Superior temporal gyrus (tissue), 1 donor: ENCODE data around the gene CNKSR3.
"Not testable (repeated sequence)": the region's sequence is repeated elsewhere in the genome, so short reads cannot be mapped to it uniquely, and the experiment has no call there.

Experiments used
- DNase-seq: peaks from one replicate; pipeline ENCODE4 v3.0.0-alpha.2; 2016; ENCODE audit errors: extremely low spot score

CNKSR3 gene

GRCh38 chr6:154510144-154510905 lies at the start of gene CNKSR3:
CNKSR3 (minus strand) TSS chr6:154510685; CDS start chr6:154510114, 571 bp downstream.
- peak; percentile 72 for DNase-seq

GRCh38 chr6:154558984-154559383 lies 48.5 kb upstream of the CNKSR3 start:
- DNase-seq: no peak

DNA sequence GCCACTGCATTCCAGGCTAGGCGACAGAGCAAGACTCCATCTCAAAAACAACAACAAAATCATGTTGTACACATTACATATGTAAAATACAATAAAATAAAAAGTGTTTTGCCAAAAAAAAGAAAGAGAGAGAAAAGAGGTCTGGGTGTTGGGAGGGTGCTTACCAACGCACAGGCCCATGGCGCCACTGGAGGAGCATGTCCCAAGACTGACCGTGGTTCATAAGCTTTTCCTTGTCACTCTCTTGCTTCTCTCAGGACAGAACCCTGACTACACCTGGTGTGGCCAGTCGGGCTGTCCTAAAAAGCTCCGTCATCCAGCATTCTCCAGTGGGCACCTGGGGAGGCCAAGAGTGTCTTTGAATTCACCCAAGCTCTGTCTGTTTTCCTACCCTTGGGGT lies 48.0 kb upstream of the CNKSR3 start:
- no peak for DNase-seq

DNA sequence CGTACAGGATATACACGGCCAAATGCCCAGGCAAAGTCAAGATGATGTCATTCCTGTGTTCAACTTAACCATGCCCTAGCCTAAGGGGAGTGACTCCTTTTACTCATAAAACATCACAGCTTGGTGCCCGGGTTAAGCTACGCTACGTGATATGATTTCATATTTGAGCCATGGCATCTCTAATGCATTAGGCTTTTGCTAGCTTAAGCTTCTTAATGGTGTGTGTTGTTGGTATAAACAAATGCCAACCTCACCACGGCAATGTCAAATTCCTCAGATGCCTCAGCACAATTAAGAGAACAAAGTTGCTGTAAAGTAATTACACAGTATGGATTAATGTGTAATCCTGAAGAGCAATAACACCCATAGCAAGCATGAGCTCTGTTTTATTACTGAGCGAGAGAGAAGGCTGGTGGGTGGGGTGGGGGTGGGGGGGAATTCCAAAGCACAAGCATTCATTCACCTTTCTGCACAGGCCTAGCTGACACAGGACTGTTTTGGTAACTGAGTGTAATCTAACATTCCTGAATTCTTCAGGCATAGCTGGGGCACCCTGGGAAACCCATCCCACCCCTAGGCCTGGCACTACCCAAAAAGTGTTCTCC lies 44.7 kb upstream of the CNKSR3 start:
- no peak for DNase-seq

DNA sequence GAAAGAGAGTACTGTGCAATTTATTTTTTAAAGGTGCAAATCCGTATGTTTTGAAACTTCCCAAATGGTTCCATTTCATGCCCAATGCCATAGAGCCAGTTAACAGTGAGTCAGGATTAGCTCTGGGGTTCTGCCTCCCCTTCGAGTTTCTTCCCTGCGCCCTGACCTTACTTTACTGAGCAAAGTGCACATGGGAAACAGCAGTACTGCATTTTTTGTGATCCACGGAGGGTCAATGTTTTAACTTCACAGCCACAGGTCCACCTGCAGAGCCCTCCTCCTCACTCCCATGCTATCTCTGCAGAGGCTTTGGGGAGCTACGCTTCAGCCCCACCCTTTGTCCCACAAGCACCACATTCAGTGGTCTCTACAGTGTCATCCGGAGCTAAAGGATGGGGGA lies 44.0 kb upstream of the CNKSR3 start:
- no peak for DNase-seq

- no peak for DNase-seq
These were observed 40.3 kb upstream of the CNKSR3 start for GRCh38 chr6:154550779-154551178.

GRCh38 chr6:154549179-154549578 lies 38.7 kb upstream of the CNKSR3 start:
- no peak for DNase-seq

GRCh38 chr6:154548130-154548830 lies 37.8 kb upstream of the CNKSR3 start:
- DNase-seq: no peak

- no peak for DNase-seq
These were observed 33.1 kb upstream of the CNKSR3 start for GRCh38 chr6:154543628-154544027.

DNA sequence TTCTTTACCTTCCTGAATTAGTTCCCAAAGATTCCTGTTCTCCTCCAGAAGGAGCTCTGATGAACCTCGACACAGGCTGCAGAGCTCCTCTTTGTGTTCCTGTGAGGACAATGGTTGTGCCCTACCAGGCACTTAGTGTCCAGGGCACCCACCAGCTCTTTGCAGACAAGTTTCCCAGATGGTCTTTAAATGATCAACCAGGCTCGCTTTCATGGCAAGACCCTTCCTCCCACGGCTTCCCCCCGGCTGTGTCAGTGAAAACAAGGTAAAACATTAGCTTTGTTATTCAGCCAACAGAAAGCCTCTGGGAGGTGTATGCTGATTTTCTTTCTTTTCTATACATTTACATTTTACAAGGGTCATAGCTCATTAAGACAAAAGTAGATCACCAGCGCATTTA lies 32.3 kb upstream of the CNKSR3 start:
- DNase-seq: no peak

GRCh38 chr6:154541837-154542236 lies 31.4 kb upstream of the CNKSR3 start:
- not testable (repeated sequence) for DNase-seq

- no peak for DNase-seq
These were observed 29.2 kb upstream of the CNKSR3 start for GRCh38 chr6:154539593-154540269.

DNA sequence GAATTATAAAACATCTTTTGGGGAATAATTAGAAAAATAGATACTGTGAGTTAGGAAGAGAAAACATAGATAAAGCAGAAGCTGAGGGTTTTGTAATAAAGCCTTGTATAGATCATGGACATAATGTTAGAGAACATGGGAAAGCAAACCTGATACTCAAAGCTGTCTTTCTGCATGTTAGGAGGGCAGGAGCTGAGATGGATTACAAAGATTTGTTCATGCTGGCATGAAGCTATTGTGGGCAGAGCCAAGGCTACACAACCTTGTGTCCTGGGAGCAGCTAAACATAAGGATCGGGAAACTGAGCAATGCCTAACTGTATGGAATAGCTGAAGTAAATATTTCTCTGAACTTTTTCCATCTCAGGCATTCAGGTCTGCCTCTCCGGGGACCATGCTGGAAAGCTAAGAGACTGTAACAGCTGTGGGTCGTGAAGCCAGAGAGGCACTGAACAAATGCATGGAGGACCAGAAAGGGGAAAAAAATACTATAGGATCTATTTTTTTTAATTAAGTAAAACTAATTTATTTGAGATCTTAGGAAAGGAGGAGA lies 28.2 kb upstream of the CNKSR3 start:
- no peak for DNase-seq

- no peak for DNase-seq
These were observed 27.2 kb upstream of the CNKSR3 start for GRCh38 chr6:154537511-154538325.

DNA sequence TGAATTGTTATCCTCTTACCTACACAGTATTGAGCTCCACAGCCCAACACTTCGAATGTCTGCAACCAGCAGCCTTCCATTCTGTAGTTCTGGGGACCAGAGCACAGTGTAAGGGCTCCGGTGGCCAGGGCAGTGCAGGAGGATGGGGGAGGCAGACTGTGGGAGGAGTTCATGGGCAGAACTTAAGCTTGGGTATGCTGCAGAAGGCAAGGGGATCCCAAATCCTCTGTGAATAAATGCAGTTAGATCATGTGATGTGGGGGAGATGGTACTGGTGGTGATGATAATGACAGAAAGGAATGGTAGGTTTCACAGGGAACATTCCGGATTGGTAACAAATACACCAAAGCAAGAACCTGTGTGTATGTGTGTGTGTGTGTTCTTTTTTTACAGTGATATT lies 26.5 kb upstream of the CNKSR3 start:
- no peak for DNase-seq

GRCh38 chr6:154536255-154536654 lies 25.8 kb upstream of the CNKSR3 start:
- no peak for DNase-seq

GRCh38 chr6:154535851-154536250 lies 25.4 kb upstream of the CNKSR3 start:
- no peak for DNase-seq

- DNase-seq: no peak
These were observed 24.7 kb upstream of the CNKSR3 start for GRCh38 chr6:154535147-154535546.

DNA sequence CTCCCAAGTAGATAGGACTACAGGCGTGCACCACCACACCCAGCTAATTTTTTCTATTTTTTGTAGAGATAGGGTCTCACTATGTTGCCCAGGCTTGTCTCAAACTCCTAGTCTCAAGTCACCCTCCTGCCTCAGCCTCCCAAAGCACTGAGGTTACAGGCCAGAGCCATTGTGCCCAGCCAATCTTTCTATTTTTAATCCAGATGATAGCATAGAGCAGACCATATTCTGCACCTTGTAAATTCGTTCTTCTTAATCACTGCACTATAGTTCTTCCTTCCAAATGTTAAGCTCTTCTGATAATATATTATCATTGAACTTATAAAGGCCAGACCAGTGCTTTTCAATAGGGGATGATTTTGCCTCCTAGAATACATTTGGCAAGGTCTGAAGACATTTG lies 24.0 kb upstream of the CNKSR3 start:
- no peak for DNase-seq

GRCh38 chr6:154532426-154532825 lies 21.9 kb upstream of the CNKSR3 start:
- DNase-seq: no peak

GRCh38 chr6:154529957-154530356 lies 19.5 kb upstream of the CNKSR3 start:
- no peak for DNase-seq
